Measurements from ENCODE around the gene PRKCSH. TPM values are rescaled to one million over a fixed set of nuclear protein-coding genes. Genes with fewer than 3 reads are reported as not detected.

Gene PRKCSH
- total RNA-seq, 1 donor from 2014 or later = 120 TPM

GRCh38 chr19:11418549-11419506, 16.6 kb upstream of the PRKCSH start, which contains the start of gene RGL3:
Gene RGL3, minus strand, starts transcription at chr19:11419314. Its CDS starts 36 bp downstream, at chr19:11419278.
- intact Hi-C loops (cut with micrococcal nuclease) = no loop called here
- H3K27me3 ChIP-seq (ENCODE audit: low read depth) = peaks cover 88% of the 10 kb centered on the region
- peaks cover 54% of the 10 kb centered on the region for H3K4me1 ChIP-seq

GRCh38 chr19:11420429-11421370, 14.7 kb upstream of the PRKCSH start:
- Histone ChIP-seq H3K4me3 (peak overlapping the region; percentile 66), H3K27ac (replicated peaks) (peak overlapping the region; percentile 84), H3K4me1 (peaks cover 55% of the 10 kb centered on the region), H3K27me3 (ENCODE audit: low read depth) (peaks cover 86% of the 10 kb centered on the region), H3K36me3 (no peaks in the 10 kb centered on the region), H3K9me3 (replicated peaks) (no peaks in the 10 kb centered on the region)
- peak; percentile 85 for DNase-seq
- no peak for TF ChIP-seq CTCF (IDR thresholded peaks at IDR 0.05; ENCODE audit: borderline replicate concordance)
- intact Hi-C loops (cut with micrococcal nuclease) = no loop called here

More at GRCh38 chr19:11418549-11419506, 16.6 kb upstream of the PRKCSH start, which contains the start of gene RGL3:
- no peak for TF ChIP-seq CTCF (IDR thresholded peaks at IDR 0.05; ENCODE audit: borderline replicate concordance)
- Histone ChIP-seq H3K4me3 (peak within 1 kb of the TSS; percentile 66), H3K36me3 (no peaks in the 10 kb centered on the region), H3K9me3 (replicated peaks) (no peaks in the 10 kb centered on the region), H3K27ac (replicated peaks) (peak within 1 kb of the TSS; percentile 84)
- peak; percentile 67 for DNase-seq

DNA sequence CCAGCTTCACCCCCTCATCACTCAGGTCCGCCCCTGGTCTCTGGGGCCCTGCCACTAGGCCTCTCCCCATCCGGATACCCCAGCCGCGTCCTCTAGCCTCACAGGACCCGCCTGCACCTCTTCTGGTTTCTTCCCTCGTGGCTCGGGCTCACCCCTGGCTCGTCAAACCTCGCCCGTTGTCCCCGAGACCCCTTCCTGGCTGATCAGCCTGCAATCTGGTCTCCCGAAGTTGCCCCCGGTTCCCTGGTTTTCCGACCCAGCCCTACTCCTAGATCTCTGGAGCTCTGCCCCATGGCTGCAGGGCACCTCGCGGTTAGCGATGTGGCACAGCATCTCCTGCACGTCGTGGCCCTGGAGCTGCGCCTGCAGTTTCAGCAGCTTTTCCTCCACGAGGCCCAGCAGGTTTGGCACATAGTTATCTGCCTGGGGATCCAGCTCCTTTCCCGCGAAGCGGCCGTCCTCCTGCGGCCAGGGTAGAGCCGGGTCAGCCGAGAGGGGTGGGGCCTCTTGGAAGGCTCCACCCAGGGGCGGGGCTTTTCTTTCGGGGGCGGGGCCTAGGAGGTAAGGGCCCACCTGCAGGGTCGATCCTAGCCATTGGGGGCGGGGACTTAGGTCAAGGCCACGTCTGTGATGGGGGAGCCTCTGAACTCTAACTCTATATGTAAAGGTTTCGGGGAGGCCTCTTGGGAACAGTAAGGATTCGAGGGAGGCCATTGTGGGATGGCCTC, 13.9 kb upstream of the PRKCSH start:
- Histone ChIP-seq H3K4me1 (peaks cover 55% of the 10 kb centered on the region), H3K9me3 (replicated peaks) (no peaks in the 10 kb centered on the region), H3K27me3 (ENCODE audit: low read depth) (peaks cover 78% of the 10 kb centered on the region), H3K4me3 (peak overlapping the region; percentile 66), H3K36me3 (no peaks in the 10 kb centered on the region), H3K27ac (replicated peaks) (peak overlapping the region; percentile 84)
- intact Hi-C loops (cut with micrococcal nuclease) = no loop called here
- no peak for TF ChIP-seq CTCF (IDR thresholded peaks at IDR 0.05; ENCODE audit: borderline replicate concordance)
- DNase-seq = peak; percentile 59

DNA sequence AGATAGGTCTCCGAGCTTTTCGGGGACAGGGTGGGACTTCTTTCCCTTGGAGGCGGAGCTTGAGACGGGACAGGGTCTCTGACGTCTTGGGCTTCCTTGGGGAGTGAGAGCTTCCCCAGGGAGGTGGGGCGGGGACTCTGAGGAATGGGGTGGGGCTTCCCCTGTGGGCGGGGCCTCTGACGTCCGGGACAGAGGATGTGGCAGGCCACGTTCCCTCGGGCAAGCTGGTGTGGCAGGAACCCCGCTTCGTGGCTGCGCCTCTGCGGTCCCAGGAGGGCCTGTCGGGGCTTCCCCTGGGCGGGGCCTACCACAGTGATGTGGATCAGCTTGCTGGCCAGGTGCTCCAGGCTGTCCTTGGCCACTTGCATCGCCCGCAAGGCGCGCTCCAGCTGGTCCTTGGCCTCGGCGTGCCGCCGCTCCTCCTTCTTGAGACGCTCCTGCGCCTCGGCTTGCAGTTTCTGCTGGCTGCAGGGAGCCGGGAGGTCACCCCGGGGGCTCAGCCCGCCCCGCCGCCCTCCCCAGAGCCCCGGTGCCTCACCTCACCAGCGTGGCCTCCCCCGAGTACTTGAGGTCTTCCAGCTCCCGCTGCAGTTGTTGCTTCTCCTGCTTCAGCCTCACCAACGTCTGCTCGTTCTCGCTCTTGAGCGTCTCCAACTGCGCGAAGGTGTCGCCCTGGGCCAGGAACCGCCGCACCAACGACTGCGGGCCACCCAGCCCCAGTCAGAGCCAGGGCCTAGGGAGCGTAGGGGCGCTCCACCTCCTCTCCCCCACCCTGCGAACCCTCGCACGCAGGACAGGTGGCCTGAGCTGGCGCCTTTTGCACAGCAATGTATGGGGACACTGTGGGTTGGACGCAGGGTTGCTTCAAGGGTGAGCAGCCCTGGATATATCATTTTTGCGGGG, 13.0 kb upstream of the PRKCSH start:
- TF ChIP-seq CTCF (IDR thresholded peaks at IDR 0.05; ENCODE audit: borderline replicate concordance) = no peak
- H3K4me3 ChIP-seq = peak overlapping the region; percentile 66
- H3K27me3 ChIP-seq (ENCODE audit: low read depth) = peaks cover 69% of the 10 kb centered on the region
- H3K4me1 ChIP-seq = peaks cover 55% of the 10 kb centered on the region
- DNase-seq = peak; percentile 84
- intact Hi-C loops (cut with micrococcal nuclease) = no loop called here
- H3K27ac ChIP-seq (replicated peaks) = peak overlapping the region; percentile 84
- H3K9me3 ChIP-seq (replicated peaks) = no peaks in the 10 kb centered on the region
- no peaks in the 10 kb centered on the region for H3K36me3 ChIP-seq

All from left ventricle myocardium inferior (tissue), 1 donor.